Measurements from ENCODE around the gene CFAP58.

DNA sequence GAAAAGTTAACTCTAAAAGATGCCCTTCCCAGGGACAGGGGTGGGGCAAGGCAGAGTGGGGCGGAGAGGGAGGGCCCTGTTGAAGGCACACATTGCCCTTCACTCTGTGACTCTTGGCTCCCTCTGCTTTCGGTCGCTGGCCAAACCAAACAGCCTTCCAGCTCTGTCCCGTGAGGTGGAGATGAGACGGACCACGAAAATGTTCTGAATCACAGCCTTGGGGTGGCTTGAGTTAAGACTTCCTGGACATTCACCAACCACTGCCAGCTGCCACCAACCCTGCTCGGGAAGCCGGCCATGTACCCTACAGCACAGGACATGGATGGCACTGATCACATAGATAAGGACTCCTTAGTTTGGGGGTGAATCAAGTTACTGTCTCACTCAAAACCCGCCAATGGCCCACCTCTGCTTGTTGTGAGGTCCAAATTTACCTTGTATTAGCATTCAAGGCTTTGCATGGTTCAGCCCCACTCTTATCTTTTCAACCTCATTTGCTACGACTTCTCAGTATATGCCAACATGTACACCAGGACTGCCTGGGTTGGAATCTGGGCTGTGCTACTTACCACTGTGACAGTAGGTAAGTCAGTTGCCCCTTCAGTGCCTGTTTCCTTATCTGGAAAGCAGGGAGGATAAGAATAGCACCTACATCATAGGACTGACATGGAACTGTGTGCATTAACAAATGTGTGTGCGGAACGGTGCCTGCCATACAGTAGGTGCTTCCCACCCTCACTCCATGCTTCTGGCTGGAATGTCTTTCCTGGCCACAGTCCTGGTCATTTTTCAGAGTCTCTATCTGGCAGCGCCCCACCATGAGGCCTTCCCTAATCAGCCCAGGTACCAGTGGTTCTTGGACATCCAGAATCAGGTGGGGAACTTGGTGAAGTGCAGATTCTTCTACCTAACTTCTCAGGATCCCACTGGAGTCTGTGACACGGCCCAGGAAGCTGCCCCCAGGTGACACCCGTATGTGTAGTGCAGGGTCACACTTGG lies 43.4 kb upstream of the CFAP58 start:
- TF ChIP-seq, protein P1, sequence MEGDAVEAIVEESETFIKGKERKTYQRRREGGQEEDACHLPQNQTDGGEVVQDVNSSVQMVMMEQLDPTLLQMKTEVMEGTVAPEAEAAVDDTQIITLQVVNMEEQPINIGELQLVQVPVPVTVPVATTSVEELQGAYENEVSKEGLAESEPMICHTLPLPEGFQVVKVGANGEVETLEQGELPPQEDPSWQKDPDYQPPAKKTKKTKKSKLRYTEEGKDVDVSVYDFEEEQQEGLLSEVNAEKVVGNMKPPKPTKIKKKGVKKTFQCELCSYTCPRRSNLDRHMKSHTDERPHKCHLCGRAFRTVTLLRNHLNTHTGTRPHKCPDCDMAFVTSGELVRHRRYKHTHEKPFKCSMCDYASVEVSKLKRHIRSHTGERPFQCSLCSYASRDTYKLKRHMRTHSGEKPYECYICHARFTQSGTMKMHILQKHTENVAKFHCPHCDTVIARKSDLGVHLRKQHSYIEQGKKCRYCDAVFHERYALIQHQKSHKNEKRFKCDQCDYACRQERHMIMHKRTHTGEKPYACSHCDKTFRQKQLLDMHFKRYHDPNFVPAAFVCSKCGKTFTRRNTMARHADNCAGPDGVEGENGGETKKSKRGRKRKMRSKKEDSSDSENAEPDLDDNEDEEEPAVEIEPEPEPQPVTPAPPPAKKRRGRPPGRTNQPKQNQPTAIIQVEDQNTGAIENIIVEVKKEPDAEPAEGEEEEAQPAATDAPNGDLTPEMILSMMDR (IDR thresholded peaks at IDR 0.05) = no peak
- TF ChIP-seq POLR2AphosphoS5 (IDR thresholded peaks at IDR 0.05) = peak; percentile 83
- no peak for TF ChIP-seq POLR2A (IDR thresholded peaks at IDR 0.05)

Data from prostate gland (tissue), 2 donors.